ENCODE measurements around the gene ZC3H13. TPM values are rescaled to one million over a fixed set of nuclear protein-coding genes. Genes with fewer than 3 reads are reported as not detected.

ZC3H13 gene
- total and polyA plus RNA-seq, 2 of the 8 experiments (the other 6 are each of a cell fraction or from before 2014, with no cell fraction given), result 5.1 to 57.8 TPM

DNA sequence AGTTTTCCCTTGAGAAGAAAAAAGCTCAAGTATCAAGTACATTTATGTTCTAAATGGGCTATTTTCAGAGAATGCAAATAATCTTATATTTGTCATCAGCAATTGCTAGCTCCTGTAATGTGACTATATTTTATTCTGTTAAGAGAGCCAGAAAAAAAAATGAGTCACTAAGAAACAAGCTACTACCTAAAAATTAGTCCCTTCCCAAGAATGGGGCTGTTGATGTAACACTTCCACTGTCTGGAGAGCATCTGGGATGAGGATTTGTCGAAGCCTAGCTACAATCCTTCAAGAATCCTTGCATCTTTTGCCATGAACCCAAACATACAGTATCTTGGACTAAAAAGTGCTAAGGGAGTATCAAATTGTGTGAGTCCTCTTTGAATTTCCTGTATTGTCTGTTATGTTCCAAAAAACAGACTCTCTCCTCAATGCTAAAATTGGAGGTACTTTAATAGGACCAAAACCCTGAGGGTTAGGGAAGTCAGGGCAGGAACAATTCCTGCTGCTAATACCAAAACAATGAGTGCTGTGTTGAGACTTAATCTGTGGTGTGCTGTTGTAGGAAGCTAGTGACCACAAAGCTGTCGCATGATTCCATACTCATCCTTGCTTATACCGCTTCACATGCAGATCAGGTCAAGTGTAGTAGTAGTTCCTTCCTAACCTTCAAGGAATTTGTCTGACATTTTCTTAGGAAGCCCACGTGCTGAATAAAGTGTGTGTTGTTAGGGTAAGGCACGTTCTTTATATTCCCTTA lies 4.9 kb upstream of the ZC3H13 start:
- Histone ChIP-seq H3K18ac (ENCODE audit: extremely low read depth, low read length) (no peak overlapping the region), H2BK15ac (ENCODE audit: low read length) (no peak overlapping the region), H3K14ac (ENCODE audit: insufficient read length) (no peak overlapping the region), H2BK120ac (replicated peaks; ENCODE audit: low read depth, low read length) (no peak overlapping the region), H4K5ac (ENCODE audit: insufficient read length, low read depth, low read length) (no peak overlapping the region), H3K23me2 (ENCODE audit: low read depth, low read length) (peaks cover 4% of the 10 kb centered on the region), H3K27ac (ENCODE audit: low read depth, low read length) (no peak overlapping the region), H2BK5ac (ENCODE audit: low read depth, low read length) (no peak overlapping the region), H3K4me2 (ENCODE audit: insufficient read depth in 1 of 2, low read depth in 2 of 2, low read length in 2 of 2) (no peak overlapping the region), H3K79me1 (ENCODE audit: low read depth, low read length) (no peaks in the 10 kb centered on the region), H3K4me1 (replicated peaks in 1 of 4; ENCODE audit: control insufficient read depth in 3 of 4, insufficient read depth in 4 of 4, low read length in 3 of 4) (no peaks in the 10 kb centered on the region), H3K4me3 (ENCODE audit: extremely low read depth in 1 of 4, insufficient read depth in 2 of 4, low read depth in 3 of 4, low read length in 4 of 4) (no peak overlapping the region), H2BK20ac (ENCODE audit: low read length) (no peak overlapping the region), H2AK5ac (ENCODE audit: low read depth, low read length) (no peak overlapping the region), H3K23ac (ENCODE audit: insufficient read length) (no peak overlapping the region), H3K9me3 (ENCODE audit: insufficient read depth in 2 of 2, low read depth in 1 of 2, low read length in 1 of 2) (no peaks in the 10 kb centered on the region), H3K9ac (replicated peaks in 1 of 4; ENCODE audit: extremely low read depth in 1 of 4, low read depth in 3 of 4, low read length in 3 of 4) (no peak overlapping the region), H2BK12ac (ENCODE audit: low read depth, low read length) (no peak overlapping the region), H4K8ac (ENCODE audit: extremely low read depth, insufficient read depth, low read length) (no peak overlapping the region), H3K4ac (replicated peaks; ENCODE audit: insufficient read length, low read depth, low read length) (no peak overlapping the region), H3K79me2 (ENCODE audit: control insufficient read depth in 1 of 2, insufficient read depth in 2 of 2, low read length in 2 of 2) (no peaks in the 10 kb centered on the region), H2AFZ (ENCODE audit: low read length) (no peak overlapping the region), H4K91ac (replicated peaks; ENCODE audit: insufficient read length, low read length) (no peak overlapping the region), H3K56ac (replicated peaks; ENCODE audit: insufficient read length, low read depth, low read length) (no peak overlapping the region), H4K20me1 (replicated peaks in 1 of 2; ENCODE audit: control insufficient read depth in 1 of 2, insufficient read depth in 2 of 2, low read length in 2 of 2) (no peaks in the 10 kb centered on the region), H3K27me3 (replicated peaks in 1 of 4; ENCODE audit: control insufficient read depth in 3 of 4, extremely low read depth in 1 of 4, insufficient read depth in 3 of 4, low read length in 3 of 4) (no peaks in the 10 kb centered on the region), H3K36me3 (ENCODE audit: control insufficient read depth in 2 of 4, insufficient read depth in 4 of 4, low read length in 3 of 4) (no peaks in the 10 kb centered on the region)
- FAIRE-seq, result no peak
- no peak for TF ChIP-seq CHD1 (IDR thresholded peaks at IDR 0.05; ENCODE audit: low read depth, low read length)
- TF ChIP-seq RFX5 (IDR thresholded peaks at IDR 0.05; ENCODE audit: borderline replicate concordance, low read depth, low read length), result no peak
- no peak for TF ChIP-seq MAFK (IDR thresholded peaks at IDR 0.05; ENCODE audit: low read depth, low read length)
- TF ChIP-seq RBBP5 (IDR thresholded peaks at IDR 0.05; ENCODE audit: borderline replicate concordance, low read depth, low read length), result no peak
- no peak for TF ChIP-seq CHD2 (IDR thresholded peaks at IDR 0.05; ENCODE audit: low read length)
- TF ChIP-seq GTF2F1 (IDR thresholded peaks at IDR 0.05; ENCODE audit: borderline replicate concordance, low read depth, low read length), result no peak
- TF ChIP-seq TAF7 (optimal IDR thresholded peaks at IDR 0.05; ENCODE audit: borderline replicate concordance, low read depth, low read length), result no peak
- no peak for TF ChIP-seq TBP (IDR thresholded peaks at IDR 0.05; ENCODE audit: low read depth, low read length)
- 64% methylated on average over 5 of the region's 5 CpGs; no CpG with 5 or more reads in 1 of the 2 experiments for WGBS, 2 experiments (ENCODE audit: extremely low coverage in 1 of 2, insufficient coverage in 1 of 2, insufficient read length in 1 of 2, insufficient replicate concordance in 2 of 2, low coverage in 1 of 2, low lambda C conversion rate in 2 of 2, missing lambda C conversion rate in 1 of 2)
- no peak for DNase-seq (ENCODE audit: low read depth in 1 of 2, low spot score in 2 of 2)
- POLR2A ChIA-PET (ENCODE audit: partially characterized antibody), result no interaction called here
- CTCF ChIA-PET (ENCODE audit: partially characterized antibody), result interaction anchor here (0.6 to 1.0 kb wide), 2 partner anchors 38 to 75 kb away, joined by 3 to 4 read pairs; no protein-coding TSS in a partner anchor

All from H1 (cell line).